GM12891 (cell line): ENCODE data around the gene IL1RL2.

ENCODE experiments used
- POLR2A ChIP-seq: IDR thresholded peaks from 2 replicates; pipeline ENCODE4 v1.6.1; 2011; ENCODE audit warnings: low read depth, low read length, control low read depth
- POLR2AphosphoS5 ChIP-seq: IDR thresholded peaks from 2 replicates; pipeline ENCODE4 v1.6.1; 2011; ENCODE audit warnings: low read depth, low read length, control low read depth

- no peak for TF ChIP-seq POLR2AphosphoS5
- no peak for TF ChIP-seq POLR2A
Observed at GRCh38 chr2:102235042-102235473, 48.2 kb downstream of the IL1RL2 start.
